ENCODE measurements around the gene SPATA46. TPM values are rescaled to one million over a fixed set of nuclear protein-coding genes. Genes with fewer than 3 reads are reported as not detected.

Gene SPATA46
- total RNA-seq, 2 experiments from 2014 or later = not detected

DNA sequence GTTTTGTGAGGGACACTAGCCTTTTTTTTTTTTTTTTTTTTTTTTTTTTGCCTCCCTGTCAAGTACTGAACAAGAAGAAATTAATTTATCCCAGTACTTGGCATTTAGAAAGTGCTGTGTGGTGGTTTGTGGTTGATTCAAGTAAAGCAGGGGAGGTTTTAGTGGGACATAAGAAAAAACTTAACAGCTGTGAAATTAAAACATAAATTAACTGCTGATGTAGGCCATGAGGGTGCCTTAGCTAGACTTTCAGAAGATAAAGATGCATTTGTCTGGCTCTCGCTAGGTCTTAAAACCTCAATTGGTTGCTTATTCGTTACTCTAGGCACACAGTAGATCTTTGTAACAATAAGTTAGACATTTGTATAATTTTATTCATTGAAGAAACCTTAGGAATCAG lies 52.3 kb downstream of the SPATA46 start:
- ChIA-PET CTCF (no interaction called here), POLR2A (no interaction called here)

Other genes with a start within 250 kb of the SPATA46 start
- under 1 TPM in 1 of 2 experiments, not detected in 1; 0.04 TPM for gene C1orf226, start 4.9 kb upstream of the SPATA46 start, total RNA-seq
- not detected for gene SH2D1B, start 35.3 kb upstream of the SPATA46 start, total RNA-seq
- 10 to 100 TPM; 63.0 to 64.6 TPM for gene UHMK1, start 121.0 kb upstream of the SPATA46 start, total RNA-seq
- gene UAP1, start 184.9 kb upstream of the SPATA46 start, total RNA-seq = 10 to 100 TPM; 43.1 to 46.8 TPM